ENCODE measurements around the gene TCEANC. TPM values are rescaled to one million over a fixed set of nuclear protein-coding genes. Genes with fewer than 3 reads are reported as not detected.
A peak's percentile ranks its signal among the peaks of the same experiment; 100 is the strongest.

Gene TCEANC
- total RNA-seq, 4 donors from 2014 or later: 2.9 to 4.1 (median 3.3) TPM

DNA sequence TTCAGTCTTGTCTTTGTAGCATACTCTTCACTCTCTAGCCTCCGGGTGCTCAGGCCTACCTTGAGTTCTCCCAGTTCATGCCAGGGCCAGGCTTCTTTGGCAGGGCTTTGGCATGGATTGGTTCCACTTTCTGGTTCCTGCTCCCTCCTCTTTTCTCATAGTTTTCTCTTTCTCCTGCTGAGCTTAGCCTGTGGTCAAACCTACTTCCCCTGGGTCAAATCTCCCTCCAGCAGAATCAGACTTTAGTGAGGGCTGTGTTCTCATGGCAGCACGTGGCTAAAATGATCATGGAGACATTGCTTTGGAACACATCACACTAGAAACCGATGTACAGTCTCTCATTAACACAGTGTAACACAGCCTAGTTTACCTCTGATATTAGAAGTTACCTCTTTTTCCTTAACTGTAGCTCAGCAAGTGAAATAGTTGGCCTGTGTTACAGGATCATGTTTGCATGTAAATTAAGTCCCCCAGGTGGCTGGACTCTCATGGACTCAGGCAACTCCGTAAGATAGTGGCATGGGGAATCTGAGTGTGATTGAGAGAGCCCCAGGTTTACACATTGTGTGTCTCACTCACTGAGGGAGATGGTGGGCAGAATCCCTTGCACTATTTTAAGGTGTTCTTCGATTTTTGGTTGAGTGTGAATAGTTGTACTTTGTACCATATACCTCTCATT is 49.3 kb downstream of the TCEANC start:
- DNase-seq (no peak), ATAC-seq (no peak)
- H3K36me3 ChIP-seq: no peaks in the 10 kb centered on the region
- peak overlapping the region in 1 of 4 donors; percentile 50 for H3K27ac ChIP-seq
- H3K4me3 ChIP-seq: no peak overlapping the region
- intact Hi-C loops (cut with DNase I; ENCODE audit: low total_unique reads) (no loop called here), in situ Hi-C loops (cut with MboI; ENCODE audit: low sequenced_read_pairs in 4 of 4) (no loop called here)
- H3K4me1 ChIP-seq: peaks cover 23 to 39% of the 10 kb centered on the region in 2 donors
- TF ChIP-seq CTCF (IDR thresholded peaks at IDR 0.05 in 4 of 5, conservative IDR thresholded peaks at IDR 0.05 in 1 of 5): no peak
- TF ChIP-seq POLR2A (IDR thresholded peaks at IDR 0.05): no peak
- no peaks in the 10 kb centered on the region for H3K27me3 ChIP-seq
- no peaks in the 10 kb centered on the region for H3K9me3 ChIP-seq

- H3K9me3 ChIP-seq: no peaks in the 10 kb centered on the region
- DNase-seq: no peak
- in situ Hi-C loops (cut with MboI; ENCODE audit: low sequenced_read_pairs in 4 of 4) (no loop called here), intact Hi-C loops (cut with DNase I; ENCODE audit: low total_unique reads) (no loop called here)
- H3K27ac ChIP-seq: peak overlapping the region in 2 of 4 donors; percentile 6 to 50
- H3K36me3 ChIP-seq: no peaks in the 10 kb centered on the region
- H3K4me3 ChIP-seq: no peak overlapping the region
- peaks cover 23 to 33% of the 10 kb centered on the region in 2 donors for H3K4me1 ChIP-seq
- H3K27me3 ChIP-seq: no peaks in the 10 kb centered on the region
- no peak for ATAC-seq
- TF ChIP-seq POLR2A (IDR thresholded peaks at IDR 0.05) (no peak), CTCF (IDR thresholded peaks at IDR 0.05 in 4 of 5, conservative IDR thresholded peaks at IDR 0.05 in 1 of 5) (no peak)
These were observed 50.2 kb downstream of the TCEANC start for GRCh38 chrX:13703135-13703534.

- in situ Hi-C loops (cut with MboI; ENCODE audit: low sequenced_read_pairs in 4 of 4) (no loop called here), intact Hi-C loops (cut with DNase I; ENCODE audit: low total_unique reads) (no loop called here)
- Histone ChIP-seq H3K4me3 (no peak overlapping the region), H3K27ac (peak overlapping the region in 2 of 4 donors; percentile 6 to 50), H3K36me3 (no peaks in the 10 kb centered on the region), H3K9me3 (no peaks in the 10 kb centered on the region), H3K4me1 (peaks cover 18 to 29% of the 10 kb centered on the region in 2 donors), H3K27me3 (no peaks in the 10 kb centered on the region)
- TF ChIP-seq POLR2A (IDR thresholded peaks at IDR 0.05): no peak
- no peak for TF ChIP-seq CTCF (IDR thresholded peaks at IDR 0.05 in 4 of 5, conservative IDR thresholded peaks at IDR 0.05 in 1 of 5)
- no peak for DNase-seq
- peak in 1 of 2 donors; percentile 86 for ATAC-seq
These were observed 50.6 kb downstream of the TCEANC start for GRCh38 chrX:13703589-13703988.

DNA sequence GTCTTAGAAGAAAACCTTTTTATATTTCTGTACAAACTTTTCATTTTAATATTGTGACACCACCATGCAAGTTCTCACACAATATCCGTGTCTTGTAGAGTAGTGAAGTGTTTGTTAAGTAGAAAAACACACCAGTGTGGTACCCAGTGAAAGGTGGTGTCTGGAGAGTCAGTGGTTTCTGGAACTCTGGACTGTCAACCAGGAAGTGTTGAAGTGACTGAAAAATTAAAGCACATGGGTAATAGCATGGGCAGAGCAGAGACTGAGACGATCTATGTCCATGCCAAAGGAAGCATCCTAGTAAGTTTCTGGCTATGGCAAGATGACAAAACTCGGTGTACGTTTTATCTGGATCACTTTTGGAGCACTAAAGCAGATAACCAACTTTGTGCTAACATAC is 58.2 kb downstream of the TCEANC start:
- TF ChIP-seq POLR2A (IDR thresholded peaks at IDR 0.05) (no peak), CTCF (IDR thresholded peaks at IDR 0.05 in 4 of 5, conservative IDR thresholded peaks at IDR 0.05 in 1 of 5) (no peak)
- Histone ChIP-seq H3K4me1 (no peaks in the 10 kb centered on the region), H3K9me3 (no peaks in the 10 kb centered on the region), H3K27ac (no peak overlapping the region), H3K27me3 (no peaks in the 10 kb centered on the region), H3K4me3 (no peak overlapping the region), H3K36me3 (no peaks in the 10 kb centered on the region)
- DNase-seq (no peak), ATAC-seq (no peak)
- in situ Hi-C loops (cut with MboI; ENCODE audit: low sequenced_read_pairs in 4 of 4): no loop called here
- intact Hi-C loops (cut with DNase I; ENCODE audit: low total_unique reads): no loop called here

Other genes with a start within 250 kb of the TCEANC start
- under 1 TPM in 1 of 4 donors, not detected in 3; 0.09 TPM for gene EGFL6, start 83.5 kb upstream of the TCEANC start, total RNA-seq
- 10 to 100 TPM; 15.0 to 21.7 (median 18.5) TPM for gene RAB9A, start 36.0 kb downstream of the TCEANC start, total RNA-seq
- gene TRAPPC2, start 81.5 kb downstream of the TCEANC start, total RNA-seq: 1 to 10 TPM; 1.4 to 4.3 (median 2.9) TPM
- gene OFD1, start 81.6 kb downstream of the TCEANC start, total RNA-seq: 1 to 10 TPM; 2.8 to 8.0 (median 7.0) TPM
- gene GPM6B, start 164.0 kb downstream of the TCEANC start, total RNA-seq: 1 to 10 TPM; 3.1 to 6.5 (median 3.6) TPM

Measured in gastrocnemius medialis (tissue), 4 donors.